Stimulated activated CD4-positive, alpha-beta T cell treated with anti-CD3 and anti-CD28 coated beads, Interleukin-12 subunit alpha, Interleukin-12 subunit beta, amount 100 ng/mL, for 4 hours (primary cell): ENCODE measurements around the gene RFC3.
"Not testable (repeated sequence)": the region's sequence is repeated elsewhere in the genome, so short reads cannot be mapped to it uniquely, and the experiment has no call there.

Experiments
- DNase-seq: peaks from one replicate; pipeline ENCODE4 v3.0.0-alpha.2; 2020

RFC3 gene

GRCh38 chr13:33817901-33818706 lies at the start of gene RFC3:
TSS of gene RFC3 (plus strand) at chr13:33818149. CDS start at chr13:33818179, 30 bp downstream.
- peak; percentile 87 for DNase-seq

GRCh38 chr13:33771296-33771695 lies 46.7 kb upstream of the RFC3 start:
- DNase-seq: no peak

GRCh38 chr13:33773790-33774462 lies 44.0 kb upstream of the RFC3 start:
- DNase-seq: no peak

GRCh38 chr13:33775339-33776108 lies 42.4 kb upstream of the RFC3 start:
- no peak for DNase-seq

GRCh38 chr13:33776239-33776881 lies 41.6 kb upstream of the RFC3 start:
- no peak for DNase-seq

- no peak for DNase-seq
Observed at GRCh38 chr13:33782631-33783030, 35.3 kb upstream of the RFC3 start.

GRCh38 chr13:33783212-33783611 lies 34.7 kb upstream of the RFC3 start:
- not testable (repeated sequence) for DNase-seq

- no peak for DNase-seq
Observed at GRCh38 chr13:33784738-33785137, 33.2 kb upstream of the RFC3 start.

GRCh38 chr13:33785384-33785783 lies 32.6 kb upstream of the RFC3 start:
- DNase-seq: no peak

GRCh38 chr13:33787051-33787591 lies 30.8 kb upstream of the RFC3 start:
- DNase-seq: no peak

GRCh38 chr13:33789066-33789606 lies 28.8 kb upstream of the RFC3 start:
- DNase-seq: no peak

- no peak for DNase-seq
Observed at GRCh38 chr13:33789739-33790138, 28.2 kb upstream of the RFC3 start.

GRCh38 chr13:33793726-33794125 lies 24.2 kb upstream of the RFC3 start:
- DNase-seq: no peak

GRCh38 chr13:33794576-33794975 lies 23.4 kb upstream of the RFC3 start:
- no peak for DNase-seq

GRCh38 chr13:33796095-33796494 lies 21.9 kb upstream of the RFC3 start:
- DNase-seq: no peak

GRCh38 chr13:33797622-33798021 lies 20.3 kb upstream of the RFC3 start:
- DNase-seq: no peak

GRCh38 chr13:33798023-33798422 lies 19.9 kb upstream of the RFC3 start:
- no peak for DNase-seq

GRCh38 chr13:33799950-33800592 lies 17.9 kb upstream of the RFC3 start:
- no peak for DNase-seq

- no peak for DNase-seq
Observed at GRCh38 chr13:33800646-33801186, 17.2 kb upstream of the RFC3 start.

GRCh38 chr13:33806470-33807248 lies 11.3 kb upstream of the RFC3 start:
- no peak for DNase-seq

- not testable (repeated sequence) for DNase-seq
Observed at GRCh38 chr13:33812829-33813228, 5.1 kb upstream of the RFC3 start.
